ENCODE data around the gene MLH3. TPM values are rescaled to one million over a fixed set of nuclear protein-coding genes. Genes with fewer than 3 reads are reported as not detected.

Gene MLH3
- total and polyA plus RNA-seq, 2 experiments from 2014 or later = 10.7 to 14.7 TPM

DNA sequence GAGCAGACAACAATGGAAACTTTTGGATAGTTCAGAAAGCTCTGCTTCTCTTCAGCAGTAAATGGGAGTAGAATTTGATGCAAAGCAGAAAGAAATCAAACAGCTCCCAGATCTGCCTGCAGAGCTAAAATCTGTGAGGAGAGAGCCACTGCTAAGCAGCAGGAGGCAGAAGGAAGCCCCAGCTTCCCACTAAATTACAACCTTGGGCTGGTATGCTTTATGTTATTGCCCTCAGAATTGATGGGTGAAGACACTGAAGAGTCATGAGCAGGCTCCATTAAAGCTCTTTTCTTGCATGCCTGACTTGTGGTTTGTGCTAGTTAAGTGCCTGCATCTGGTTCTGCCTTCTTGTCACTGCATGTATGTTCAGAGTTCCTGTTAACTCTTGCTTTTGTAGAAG, 26.5 kb upstream of the MLH3 start:
- H3K9me2 ChIP-seq (ENCODE audit: insufficient read depth) = no peaks in the 10 kb centered on the region
- no peak overlapping the region for H3K4me3 Mint-ChIP-seq

DNA sequence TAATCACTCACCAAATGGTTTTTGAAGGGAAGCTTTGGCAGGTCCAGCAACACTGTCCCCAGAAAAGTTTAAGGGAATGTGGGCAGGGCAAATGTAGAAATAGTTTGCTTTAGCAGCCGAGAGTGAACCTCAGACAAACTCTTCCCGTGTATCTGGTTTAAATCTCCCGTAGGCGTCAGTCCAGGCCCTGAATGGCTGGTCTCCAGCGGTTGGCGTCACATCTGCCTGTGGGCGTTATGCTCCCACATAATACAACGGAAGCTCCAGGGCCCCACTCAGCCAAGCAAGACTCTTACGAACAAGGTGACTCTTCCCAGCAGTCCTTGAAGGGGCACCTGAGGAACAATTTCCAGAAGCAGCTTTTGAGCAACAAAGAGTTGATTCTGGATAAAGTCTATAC, 19.1 kb upstream of the MLH3 start:
- no peak overlapping the region for H3K27ac Mint-ChIP-seq
- Histone ChIP-seq H3K4me3 (peak overlapping the region; percentile 61), H2AFZ (no peak overlapping the region), H3K4me1 (ENCODE audit: insufficient read depth) (peaks cover 7% of the 10 kb centered on the region; the same call in 1 of the 2 replicates), H3K4me2 (peak overlapping the region; percentile 89), H3K36me3 (ENCODE audit: insufficient read depth) (no peaks in the 10 kb centered on the region), H4K20me1 (replicated peaks; ENCODE audit: insufficient read depth) (no peaks in the 10 kb centered on the region), H3K79me2 (replicated peaks; ENCODE audit: insufficient read depth) (peaks cover 20% of the 10 kb centered on the region), H3F3A (replicated peaks; ENCODE audit: low read depth) (peaks cover 12% of the 10 kb centered on the region), H3K9me2 (ENCODE audit: insufficient read depth) (no peaks in the 10 kb centered on the region), H3K27me3 (ENCODE audit: insufficient read depth) (no peaks in the 10 kb centered on the region), H3K27ac (ENCODE audit: low read depth) (0 out of 2 replicates have a peak overlapping the region, but pooled peaks have one; percentile 62)
- peaks cover 7% of the 10 kb centered on the region; the same call in 2 of the 3 replicates for H3K4me1 Mint-ChIP-seq
- ATAC-seq = no peak
- peaks cover 2% of the 10 kb centered on the region for H3K27me3 Mint-ChIP-seq (ENCODE audit: insufficient read depth, low read depth, poor library complexity)
- H3K36me3 Mint-ChIP-seq (ENCODE audit: low read depth) = no peaks in the 10 kb centered on the region
- no peaks in the 10 kb centered on the region for H3K9me3 Mint-ChIP-seq
- no peak overlapping the region for H3K4me3 Mint-ChIP-seq
- no peak for DNase-seq (ENCODE audit: low spot score)
- no peak for TF ChIP-seq NANOG (IDR thresholded peaks at IDR 0.05; ENCODE audit: borderline replicate concordance)
- no peak for TF ChIP-seq ZNF114 (CRISPR knock-in tag; IDR thresholded peaks at IDR 0.05)
- TF ChIP-seq ZNF331 (CRISPR knock-in tag; IDR thresholded peaks at IDR 0.05; ENCODE audit: low read depth) = no peak
- TF ChIP-seq CREB1 (CRISPR knock-in tag; IDR thresholded peaks at IDR 0.05; ENCODE audit: low read depth) = no peak
- TF ChIP-seq, protein P1, sequence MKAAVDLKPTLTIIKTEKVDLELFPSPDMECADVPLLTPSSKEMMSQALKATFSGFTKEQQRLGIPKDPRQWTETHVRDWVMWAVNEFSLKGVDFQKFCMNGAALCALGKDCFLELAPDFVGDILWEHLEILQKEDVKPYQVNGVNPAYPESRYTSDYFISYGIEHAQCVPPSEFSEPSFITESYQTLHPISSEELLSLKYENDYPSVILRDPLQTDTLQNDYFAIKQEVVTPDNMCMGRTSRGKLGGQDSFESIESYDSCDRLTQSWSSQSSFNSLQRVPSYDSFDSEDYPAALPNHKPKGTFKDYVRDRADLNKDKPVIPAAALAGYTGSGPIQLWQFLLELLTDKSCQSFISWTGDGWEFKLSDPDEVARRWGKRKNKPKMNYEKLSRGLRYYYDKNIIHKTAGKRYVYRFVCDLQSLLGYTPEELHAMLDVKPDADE (IDR thresholded peaks at IDR 0.05) = no peak
- TF ChIP-seq POLR2AphosphoS5 (IDR thresholded peaks at IDR 0.05; ENCODE audit: low read depth) = no peak
- TF ChIP-seq EZH2 (IDR thresholded peaks at IDR 0.05; ENCODE audit: low read depth, unreplicated experiment) = no peak
- no peak for TF ChIP-seq EZH2phosphoT487 (IDR thresholded peaks at IDR 0.05; ENCODE audit: unreplicated experiment)
- TF ChIP-seq ZNF462 (CRISPR knock-in tag; IDR thresholded peaks at IDR 0.05) = no peak
- TF ChIP-seq, protein P2, sequence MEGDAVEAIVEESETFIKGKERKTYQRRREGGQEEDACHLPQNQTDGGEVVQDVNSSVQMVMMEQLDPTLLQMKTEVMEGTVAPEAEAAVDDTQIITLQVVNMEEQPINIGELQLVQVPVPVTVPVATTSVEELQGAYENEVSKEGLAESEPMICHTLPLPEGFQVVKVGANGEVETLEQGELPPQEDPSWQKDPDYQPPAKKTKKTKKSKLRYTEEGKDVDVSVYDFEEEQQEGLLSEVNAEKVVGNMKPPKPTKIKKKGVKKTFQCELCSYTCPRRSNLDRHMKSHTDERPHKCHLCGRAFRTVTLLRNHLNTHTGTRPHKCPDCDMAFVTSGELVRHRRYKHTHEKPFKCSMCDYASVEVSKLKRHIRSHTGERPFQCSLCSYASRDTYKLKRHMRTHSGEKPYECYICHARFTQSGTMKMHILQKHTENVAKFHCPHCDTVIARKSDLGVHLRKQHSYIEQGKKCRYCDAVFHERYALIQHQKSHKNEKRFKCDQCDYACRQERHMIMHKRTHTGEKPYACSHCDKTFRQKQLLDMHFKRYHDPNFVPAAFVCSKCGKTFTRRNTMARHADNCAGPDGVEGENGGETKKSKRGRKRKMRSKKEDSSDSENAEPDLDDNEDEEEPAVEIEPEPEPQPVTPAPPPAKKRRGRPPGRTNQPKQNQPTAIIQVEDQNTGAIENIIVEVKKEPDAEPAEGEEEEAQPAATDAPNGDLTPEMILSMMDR (conservative IDR thresholded peaks at IDR 0.05; ENCODE audit: low read depth in 2 of 2) = no peak
- TF ChIP-seq JUNB (IDR thresholded peaks at IDR 0.05; ENCODE audit: unreplicated experiment) = no peak

More for the DNA sequence above, 26.5 kb upstream of the MLH3 start:
- Mint-ChIP-seq H3K27ac (0 out of 2 replicates have a peak overlapping the region, but pooled peaks have one; percentile 34), H3K27me3 (ENCODE audit: insufficient read depth, low read depth, poor library complexity) (peaks cover 2% of the 10 kb centered on the region), H3K4me1 (no peaks in the 10 kb centered on the region; the same call in 2 of the 3 replicates), H3K36me3 (ENCODE audit: low read depth) (peaks cover 5% of the 10 kb centered on the region; the same call in 1 of the 3 replicates), H3K9me3 (no peaks in the 10 kb centered on the region)
- ATAC-seq (no peak), DNase-seq (ENCODE audit: low spot score) (no peak)
- H3K4me2 ChIP-seq = no peak overlapping the region
- no peaks in the 10 kb centered on the region for H3K79me2 ChIP-seq (replicated peaks; ENCODE audit: insufficient read depth)
- H3K27ac ChIP-seq (ENCODE audit: low read depth) = no peak overlapping the region
- TF ChIP-seq ZNF331 (CRISPR knock-in tag; IDR thresholded peaks at IDR 0.05; ENCODE audit: low read depth) (no peak), NANOG (IDR thresholded peaks at IDR 0.05; ENCODE audit: borderline replicate concordance) (no peak), STAT1 (IDR thresholded peaks at IDR 0.05; ENCODE audit: unreplicated experiment) (no peak)
- H4K20me1 ChIP-seq (replicated peaks; ENCODE audit: insufficient read depth) = no peaks in the 10 kb centered on the region
- no peaks in the 10 kb centered on the region for H3F3A ChIP-seq (replicated peaks; ENCODE audit: low read depth)
- no peak overlapping the region for H3K4me3 ChIP-seq
- H3K27me3 ChIP-seq (ENCODE audit: insufficient read depth) = no peaks in the 10 kb centered on the region
- no peaks in the 10 kb centered on the region for H3K36me3 ChIP-seq (ENCODE audit: insufficient read depth)
- H2AFZ ChIP-seq = no peak overlapping the region
- no peaks in the 10 kb centered on the region for H3K4me1 ChIP-seq (ENCODE audit: insufficient read depth)
